Adrenal gland (tissue), 12 donors: Measurements from ENCODE around the gene PHYHD1. TPM values are rescaled to one million over a fixed set of nuclear protein-coding genes. Genes with fewer than 3 reads are reported as not detected.
A peak's percentile ranks its signal among the peaks of the same experiment; 100 is the strongest.

Source experiments
- DNase-seq, 7 donors: peaks; one replicate each; pipeline ENCODE4 v3.0.0-alpha.2; 2019 to 2020
- H3K27ac ChIP-seq, 5 donors: fragments of 200-600 bp; sonication (generic) in 4 of 5; 1 replicate in 3 of 5; 2 replicates in 2 of 5; pipeline versions ENCODE4 v1.5.1 to v1.8.0; 2016 to 2020; ENCODE audit warnings: mild to moderate bottlenecking in 1 of 5
- H3K27me3 ChIP-seq: fragments of 200-600 bp; 2 replicates; pipeline ENCODE4 v1.8.0; 2021
- H3K36me3 ChIP-seq, 2 donors: fragments of 200-600 bp; replicated peaks in 1 of 2; 1 replicate in 1 of 2; 2 replicates in 1 of 2; pipeline versions ENCODE4 v1.5.1 to v1.8.0; 2018 to 2022
- H3K4me1 ChIP-seq, 2 donors: fragments of 200-600 bp; replicated peaks in 1 of 2; 1 replicate in 1 of 2; 2 replicates in 1 of 2; pipeline versions ENCODE4 v1.5.1 to v1.8.0; 2018 to 2021
- H3K4me3 ChIP-seq, 4 donors: fragments of 200-600 bp; sonication (generic) in 3 of 4; one replicate each; pipeline ENCODE4 v1.5.1; 2016 to 2018
- H3K9me3 ChIP-seq, 3 donors: fragments of 200-600 bp; sonication (generic) in 1 of 3; replicated peaks in 1 of 3; 1 replicate in 2 of 3; 2 replicates in 1 of 3; pipeline versions ENCODE4 v1.5.1 to v1.8.0; 2016 to 2021
- POLR2A ChIP-seq, 2 donors: fragments of 450-650 bp; IDR thresholded peaks; one replicate each; pipeline ENCODE4 v1.6.1; 2017; ENCODE audit warnings: antibody characterized with exemption in 2 of 2, mild to moderate bottlenecking in 2 of 2, moderate library complexity in 1 of 2
- WGBS, 4 donors: extraction: QIAGEN DNeasy Blood & Tissue Kit in 2 of 4; methylation state at CpG; one replicate each; pipeline versions ENCODE4 v1.1.5 to v1.1.7; 2013 to 2017; 5-methylcytosine and 5-hydroxymethylcytosine counted together
- intact Hi-C, 2 donors: fragments of 100-400 bp; cut with DNase I; formaldehyde crosslinking; loops; one replicate each; pipeline versions ENCODE4 v1.14.1 to v1.15.0; 2022 to 2023
- polyA plus RNA-seq, 3 donors: library from polyadenylated mRNA; stranded (reverse); fragments of 200-250 nt in 2 of 3; fragments of 350-450 nt in 1 of 3; fragmentation: Illumina TruSeq in 1 of 3; extraction: RNeasy Lipid Tissue Mini Kit (QIAGEN cat#74804) in 1 of 3; gene quantifications; one replicate each; pipeline ENCODE4 v1.2.3, GENCODE V29; 2013 to 2014
- total RNA-seq, 9 donors: library from RNA; depleted of rRNA in 4 of 9; stranded (reverse); fragments of >200 nt in 4 of 9; fragments of 120-200 nt in 1 of 9; fragmentation: NEBNext Ultra II Directional in 1 of 9; extraction: Animal tissue kit (Norgen Biotek cat#: 25700) in 1 of 9; gene quantifications; one replicate each; pipeline versions ENCODE4 v1.1.0 to v1.2.4, GENCODE V29; 2013 to 2023
- TF ChIP-seq, protein P1 (sequence below), 6 experiments: fragments of 450-650 bp in 4 of 6; fragments of 200-600 bp in 2 of 6; sonication (generic) in 1 of 6; IDR thresholded peaks; 1 replicate in 5 of 6; 2 replicates in 1 of 6; pipeline versions ENCODE4 v1.5.1 to v1.8.0; 2016 to 2021; ENCODE audit warnings: antibody characterized with exemption in 6 of 6, mild to moderate bottlenecking in 2 of 6, moderate library complexity in 1 of 6
- donor health status: healthy with polysubstance abuse.
- donor health status: Bipolar disorder and iron deficiency.
- donor health status: DM: yes; HTN: yes; CAD: no.
- donor health status: DM: no; HTN: no; CAD: no.
- donor health status: DM: no; HTN: no; CAD: no.
- donor health status: DM: yes; HTN: yes; CAD: no.

PHYHD1 gene
- total and polyA plus RNA-seq, 12 donors, result 9.1 to 86.6 (median 30.9) TPM

DNA sequence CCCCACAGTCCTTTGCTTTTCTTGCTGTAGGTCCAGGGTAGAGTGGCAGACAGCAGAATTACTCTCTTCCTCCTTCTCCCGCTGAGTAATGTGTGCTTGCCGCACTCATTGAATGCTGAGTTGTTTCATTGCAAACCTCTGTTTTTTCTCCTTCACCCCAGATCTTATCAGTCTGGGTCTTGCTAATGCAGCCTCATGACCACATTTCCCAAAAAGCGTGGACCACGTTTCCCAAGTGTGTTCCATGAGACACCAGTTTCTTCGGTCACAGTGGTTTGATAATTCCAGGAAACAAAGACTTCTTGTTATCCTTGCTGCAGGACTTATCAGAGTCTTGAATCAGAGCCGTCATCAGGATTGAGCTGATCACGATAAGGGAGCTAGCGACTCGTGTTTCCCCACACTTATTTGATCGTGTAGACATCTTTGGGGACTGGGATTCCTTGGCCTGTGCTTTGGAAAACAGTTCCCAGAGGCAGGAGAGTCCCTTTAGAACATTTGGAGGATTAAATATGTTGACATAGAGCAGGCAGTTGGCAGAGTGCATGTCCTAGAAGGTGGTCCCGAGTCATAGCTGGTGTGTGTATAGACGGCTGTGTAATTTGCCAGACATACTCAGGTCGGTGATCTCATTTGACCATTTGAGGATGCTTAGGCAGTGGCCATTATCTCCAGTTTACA lies 34.4 kb upstream of the PHYHD1 start:
- Histone ChIP-seq H3K27me3 (no peaks in the 10 kb centered on the region), H3K27ac (no peak overlapping the region), H3K36me3 (peaks cover 0 to 19% of the 10 kb centered on the region in 2 donors), H3K4me1 (peaks cover 9 to 23% of the 10 kb centered on the region in 2 donors), H3K9me3 (no peaks in the 10 kb centered on the region), H3K4me3 (no peak overlapping the region)
- intact Hi-C loops, result no loop called here
- TF ChIP-seq, protein P1, sequence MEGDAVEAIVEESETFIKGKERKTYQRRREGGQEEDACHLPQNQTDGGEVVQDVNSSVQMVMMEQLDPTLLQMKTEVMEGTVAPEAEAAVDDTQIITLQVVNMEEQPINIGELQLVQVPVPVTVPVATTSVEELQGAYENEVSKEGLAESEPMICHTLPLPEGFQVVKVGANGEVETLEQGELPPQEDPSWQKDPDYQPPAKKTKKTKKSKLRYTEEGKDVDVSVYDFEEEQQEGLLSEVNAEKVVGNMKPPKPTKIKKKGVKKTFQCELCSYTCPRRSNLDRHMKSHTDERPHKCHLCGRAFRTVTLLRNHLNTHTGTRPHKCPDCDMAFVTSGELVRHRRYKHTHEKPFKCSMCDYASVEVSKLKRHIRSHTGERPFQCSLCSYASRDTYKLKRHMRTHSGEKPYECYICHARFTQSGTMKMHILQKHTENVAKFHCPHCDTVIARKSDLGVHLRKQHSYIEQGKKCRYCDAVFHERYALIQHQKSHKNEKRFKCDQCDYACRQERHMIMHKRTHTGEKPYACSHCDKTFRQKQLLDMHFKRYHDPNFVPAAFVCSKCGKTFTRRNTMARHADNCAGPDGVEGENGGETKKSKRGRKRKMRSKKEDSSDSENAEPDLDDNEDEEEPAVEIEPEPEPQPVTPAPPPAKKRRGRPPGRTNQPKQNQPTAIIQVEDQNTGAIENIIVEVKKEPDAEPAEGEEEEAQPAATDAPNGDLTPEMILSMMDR (IDR thresholded peaks at IDR 0.05), result no peak
- TF ChIP-seq POLR2A (IDR thresholded peaks at IDR 0.05), result no peak
- DNase-seq, result no peak
- WGBS, 4 donors, result 74 to 80% (median 76%) methylated on average over 13 of the region's 13 CpGs

DNA sequence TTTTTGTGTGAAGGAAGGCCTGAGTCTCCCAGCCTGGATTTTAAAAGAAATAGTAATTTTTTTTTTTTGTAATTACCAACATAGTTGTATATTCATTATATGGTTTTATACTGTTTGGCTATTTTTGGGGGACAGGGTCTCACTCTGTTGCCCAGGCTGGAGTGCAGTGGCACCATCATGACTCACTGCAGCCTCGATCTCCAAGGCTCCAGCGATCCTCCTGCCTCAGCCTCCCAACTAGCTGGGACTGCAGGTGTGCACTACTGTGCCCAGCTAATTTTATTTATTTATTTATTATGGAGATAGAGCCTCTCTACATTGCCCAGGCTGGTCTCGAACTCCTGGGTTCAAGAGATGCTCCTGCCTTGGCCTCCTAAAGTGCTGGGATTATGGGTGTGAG lies 33.7 kb upstream of the PHYHD1 start:
- Histone ChIP-seq H3K36me3 (peaks cover 0 to 19% of the 10 kb centered on the region in 2 donors), H3K27me3 (no peaks in the 10 kb centered on the region), H3K27ac (no peak overlapping the region), H3K9me3 (no peaks in the 10 kb centered on the region), H3K4me1 (peaks cover 15 to 30% of the 10 kb centered on the region in 2 donors), H3K4me3 (no peak overlapping the region)
- intact Hi-C loops, result no loop called here
- no peak for DNase-seq
- TF ChIP-seq POLR2A (IDR thresholded peaks at IDR 0.05), result no peak
- TF ChIP-seq, protein P1 (IDR thresholded peaks at IDR 0.05), result no peak
- WGBS, 4 donors, result 94 to 96% (median 95%) methylated on average over 3 of the region's 3 CpGs

GRCh38 chr9:128887914-128888350 lies 32.9 kb upstream of the PHYHD1 start:
- intact Hi-C loops, result no loop called here
- peak in 1 of 7 donors; percentile 16 for DNase-seq
- peak overlapping the region in 2 of 5 donors; percentile 18 to 46 for H3K27ac ChIP-seq
- no peak overlapping the region for H3K4me3 ChIP-seq
- no peak for TF ChIP-seq POLR2A (IDR thresholded peaks at IDR 0.05)
- TF ChIP-seq, protein P1 (IDR thresholded peaks at IDR 0.05), result no peak
- H3K27me3 ChIP-seq, result no peaks in the 10 kb centered on the region
- 39 to 65% (median 45%) methylated on average over 3 to 9 of the region's 9 CpGs for WGBS, 4 donors
- H3K4me1 ChIP-seq, result peaks cover 24 to 37% of the 10 kb centered on the region in 2 donors
- no peaks in the 10 kb centered on the region for H3K9me3 ChIP-seq
- H3K36me3 ChIP-seq, result peaks cover 0 to 19% of the 10 kb centered on the region in 2 donors

DNA sequence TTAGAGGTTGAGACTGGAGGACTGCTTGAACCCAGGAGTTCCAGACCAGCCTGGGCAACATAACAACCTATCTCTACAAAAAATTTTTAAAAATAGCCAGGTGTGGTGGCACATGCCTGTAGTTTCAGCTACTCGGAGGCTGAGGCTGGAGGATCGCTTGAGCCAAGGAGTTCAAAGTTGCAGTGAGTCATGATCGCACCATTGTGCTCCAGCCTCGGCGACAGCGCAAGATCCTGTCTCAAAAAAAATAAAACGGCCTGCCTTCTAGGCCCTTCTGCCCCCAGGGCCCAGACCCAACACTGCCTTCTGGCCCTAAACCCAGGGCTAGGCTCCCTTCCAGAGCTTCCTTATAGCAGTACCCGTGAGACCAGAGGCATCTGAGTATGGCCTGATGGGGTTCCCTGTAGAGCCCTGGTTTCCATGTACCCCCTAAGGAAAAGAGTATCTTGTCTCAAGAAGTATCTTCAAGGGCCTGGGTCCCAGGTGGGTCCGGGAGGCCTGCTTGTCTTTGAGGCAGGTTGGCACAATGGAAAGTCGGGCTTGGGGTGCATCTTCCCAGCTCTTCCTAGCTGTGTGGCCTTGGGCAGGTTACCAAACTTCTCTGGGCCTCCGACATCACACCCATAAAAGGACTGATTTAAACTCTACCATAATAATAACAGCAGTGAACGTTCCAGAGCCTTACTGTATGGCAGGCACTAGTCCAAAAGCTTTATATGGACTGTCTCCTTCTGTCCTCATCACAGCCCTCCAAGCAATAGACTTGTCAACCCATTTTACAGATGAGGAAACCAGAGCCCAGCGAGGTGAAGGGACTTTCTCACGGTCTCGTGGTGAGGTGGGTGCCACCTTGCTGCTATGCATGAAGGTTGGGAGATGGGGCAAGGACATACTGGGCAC lies 29.2 kb upstream of the PHYHD1 start:
- H3K4me1 ChIP-seq, result peaks cover 19 to 22% of the 10 kb centered on the region in 2 donors
- intact Hi-C loops, result no loop called here
- H3K27ac ChIP-seq, result peak overlapping the region in 4 of 5 donors; percentile 24 to 79 (median 60)

More for the DNA sequence above, 29.2 kb upstream of the PHYHD1 start:
- H3K36me3 ChIP-seq, result peaks cover 0 to 11% of the 10 kb centered on the region in 2 donors
- H3K9me3 ChIP-seq, result no peaks in the 10 kb centered on the region
- H3K4me3 ChIP-seq, result no peak overlapping the region
- WGBS, 4 donors, result 71 to 76% (median 74%) methylated on average over 13 to 15 of the region's 15 CpGs
- TF ChIP-seq POLR2A (IDR thresholded peaks at IDR 0.05), result no peak
- TF ChIP-seq, protein P1 (IDR thresholded peaks at IDR 0.05), result no peak
- DNase-seq, result peak in 1 of 7 donors; percentile 41
- no peaks in the 10 kb centered on the region for H3K27me3 ChIP-seq
